Measurements from ENCODE around the gene RABL3. TPM values are rescaled to one million over a fixed set of nuclear protein-coding genes. Genes with fewer than 3 reads are reported as not detected.

RABL3 gene
- polyA plus RNA-seq, 1 of the 3 experiments (the other 2 are of a cell fraction): 2.2 TPM

DNA sequence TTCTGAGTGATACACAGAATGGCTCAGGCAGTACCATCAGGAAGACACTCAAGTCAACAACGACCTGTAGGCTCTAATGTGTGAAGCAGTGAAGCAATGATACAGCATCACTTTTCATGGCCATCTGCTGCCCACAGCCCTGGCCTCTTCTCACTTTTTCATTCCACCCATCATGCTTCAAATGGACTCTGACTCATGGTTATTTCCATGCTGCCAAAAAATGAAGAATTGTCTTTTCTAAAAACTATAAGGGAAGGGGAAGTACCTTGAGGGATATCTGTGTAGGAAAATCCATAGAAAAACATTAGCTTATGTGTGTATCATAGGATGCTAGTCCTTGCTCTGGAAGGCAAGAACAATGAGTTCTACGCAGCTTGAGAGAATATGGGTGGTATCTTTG, 71.7 kb downstream of the RABL3 start:
- Histone ChIP-seq H3K79me2 (ENCODE audit: insufficient read depth) (no peaks in the 10 kb centered on the region), H3K27me3 (ENCODE audit: insufficient read depth) (no peaks in the 10 kb centered on the region), H3K9me3 (no peaks in the 10 kb centered on the region), H4K20me1 (ENCODE audit: insufficient read depth) (no peaks in the 10 kb centered on the region), H3F3A (replicated peaks; ENCODE audit: insufficient read depth) (no peaks in the 10 kb centered on the region), H3K9me2 (no peaks in the 10 kb centered on the region), H3K27ac (ENCODE audit: low read depth in 2 of 2, low read length in 1 of 2) (no peak overlapping the region), H3K36me3 (replicated peaks in 1 of 2; ENCODE audit: control insufficient read depth in 1 of 2, insufficient read depth in 2 of 2, low read length in 1 of 2) (no peaks in the 10 kb centered on the region), H3K4me2 (no peak overlapping the region), H3K4me3 (ENCODE audit: low read depth in 2 of 2, low read length in 1 of 2) (no peak overlapping the region), H3K9ac (no peak overlapping the region), H2AFZ (ENCODE audit: low read depth) (no peak overlapping the region), H3K4me1 (ENCODE audit: control insufficient read depth in 1 of 2, insufficient read depth in 2 of 2, low read depth in 1 of 2, low read length in 1 of 2) (no peaks in the 10 kb centered on the region; a peak in 1 of 4 replicates)
- TF ChIP-seq CTCF (IDR thresholded peaks at IDR 0.05): no peak
- TF ChIP-seq MXI1 (IDR thresholded peaks at IDR 0.05; ENCODE audit: low read depth, low read length): no peak
- TF ChIP-seq RCOR1 (IDR thresholded peaks at IDR 0.05; ENCODE audit: low read length): no peak
- TF ChIP-seq RAD21 (IDR thresholded peaks at IDR 0.05; ENCODE audit: low read length): no peak
- no peak for TF ChIP-seq FOXM1 (IDR thresholded peaks at IDR 0.05; ENCODE audit: low read depth)
- no peak for TF ChIP-seq SIN3A (IDR thresholded peaks at IDR 0.05; ENCODE audit: borderline replicate concordance, low read depth, low read length)
- TF ChIP-seq GABPA (IDR thresholded peaks at IDR 0.05; ENCODE audit: low read depth): no peak
- no peak for TF ChIP-seq SMC3 (IDR thresholded peaks at IDR 0.05; ENCODE audit: low read depth, low read length)
- TF ChIP-seq GATA2 (CRISPR knock-in tag; IDR thresholded peaks at IDR 0.05): no peak
- TF ChIP-seq, protein P1, sequence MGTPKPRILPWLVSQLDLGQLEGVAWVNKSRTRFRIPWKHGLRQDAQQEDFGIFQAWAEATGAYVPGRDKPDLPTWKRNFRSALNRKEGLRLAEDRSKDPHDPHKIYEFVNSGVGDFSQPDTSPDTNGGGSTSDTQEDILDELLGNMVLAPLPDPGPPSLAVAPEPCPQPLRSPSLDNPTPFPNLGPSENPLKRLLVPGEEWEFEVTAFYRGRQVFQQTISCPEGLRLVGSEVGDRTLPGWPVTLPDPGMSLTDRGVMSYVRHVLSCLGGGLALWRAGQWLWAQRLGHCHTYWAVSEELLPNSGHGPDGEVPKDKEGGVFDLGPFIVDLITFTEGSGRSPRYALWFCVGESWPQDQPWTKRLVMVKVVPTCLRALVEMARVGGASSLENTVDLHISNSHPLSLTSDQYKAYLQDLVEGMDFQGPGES (IDR thresholded peaks at IDR 0.05; ENCODE audit: low read depth, low read length): no peak
- DNase-seq: no peak
- CTCF ChIA-PET: no interaction called here
- 47% methylated on average over 2 of the region's 2 CpGs for WGBS (ENCODE audit: low lambda C conversion rate)
- POLR2A ChIA-PET: no interaction called here

DNA sequence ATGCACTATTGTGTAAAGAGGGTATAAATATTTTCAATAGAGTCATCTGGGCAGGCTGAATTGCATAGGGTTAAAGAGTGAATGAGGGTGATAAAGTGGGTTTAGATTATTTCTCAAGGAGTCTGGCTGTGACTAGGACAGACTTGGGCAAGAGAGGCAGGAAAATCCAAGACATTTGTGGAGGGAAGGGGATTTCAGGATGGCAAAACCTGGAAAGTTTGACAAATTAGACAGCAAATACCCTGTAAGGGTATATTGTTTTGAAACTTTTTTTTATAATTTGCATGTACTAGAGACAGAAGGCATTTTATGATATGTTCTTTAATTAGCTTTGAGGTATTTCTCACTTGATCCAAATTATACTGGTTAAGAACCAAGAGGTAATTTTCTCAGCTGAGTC, 77.4 kb downstream of the RABL3 start:
- no peak overlapping the region for H3K27ac ChIP-seq (ENCODE audit: low read depth in 2 of 2, low read length in 1 of 2)
- no peak for DNase-seq
- H3K9me2 ChIP-seq: no peaks in the 10 kb centered on the region
- ChIA-PET CTCF (no interaction called here), POLR2A (no interaction called here)
- no peaks in the 10 kb centered on the region for H3F3A ChIP-seq (replicated peaks; ENCODE audit: insufficient read depth)
- no peak overlapping the region for H3K4me2 ChIP-seq
- no peaks in the 10 kb centered on the region for H3K9me3 ChIP-seq
- no peak overlapping the region for H2AFZ ChIP-seq (ENCODE audit: low read depth)
- H4K20me1 ChIP-seq (ENCODE audit: insufficient read depth): no peaks in the 10 kb centered on the region
- H3K4me3 ChIP-seq (ENCODE audit: low read depth in 2 of 2, low read length in 1 of 2): no peak overlapping the region
- no peak overlapping the region for H3K9ac ChIP-seq
- no peaks in the 10 kb centered on the region for H3K79me2 ChIP-seq (ENCODE audit: insufficient read depth)
- H3K27me3 ChIP-seq (ENCODE audit: insufficient read depth): no peaks in the 10 kb centered on the region
- TF ChIP-seq, protein P2, sequence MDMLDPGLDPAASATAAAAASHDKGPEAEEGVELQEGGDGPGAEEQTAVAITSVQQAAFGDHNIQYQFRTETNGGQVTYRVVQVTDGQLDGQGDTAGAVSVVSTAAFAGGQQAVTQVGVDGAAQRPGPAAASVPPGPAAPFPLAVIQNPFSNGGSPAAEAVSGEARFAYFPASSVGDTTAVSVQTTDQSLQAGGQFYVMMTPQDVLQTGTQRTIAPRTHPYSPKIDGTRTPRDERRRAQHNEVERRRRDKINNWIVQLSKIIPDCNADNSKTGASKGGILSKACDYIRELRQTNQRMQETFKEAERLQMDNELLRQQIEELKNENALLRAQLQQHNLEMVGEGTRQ (IDR thresholded peaks at IDR 0.05; ENCODE audit: borderline replicate concordance, low read depth, low read length): no peak
- TF ChIP-seq FOXM1 (IDR thresholded peaks at IDR 0.05; ENCODE audit: low read depth) (no peak), NFIC (IDR thresholded peaks at IDR 0.05; ENCODE audit: borderline replicate concordance) (no peak)
- H3K36me3 ChIP-seq (replicated peaks in 1 of 2; ENCODE audit: control insufficient read depth in 1 of 2, insufficient read depth in 2 of 2, low read length in 1 of 2): no peaks in the 10 kb centered on the region
- H3K4me1 ChIP-seq (ENCODE audit: control insufficient read depth in 1 of 2, insufficient read depth in 2 of 2, low read depth in 1 of 2, low read length in 1 of 2): peaks cover 0 to 5% of the 10 kb centered on the region in 2 experiments; a peak in 2 of 4 replicates
